Keratinocyte (primary cell): ENCODE measurements around the gene MTFP1. TPM values are rescaled to one million over a fixed set of nuclear protein-coding genes. Genes with fewer than 3 reads are reported as not detected.
"Not testable (repeated sequence)": the region's sequence is repeated elsewhere in the genome, so short reads cannot be mapped to it uniquely, and the experiment has no call there.

Experiments
- DNase-seq: peaks from one replicate; pipeline ENCODE4 v3.0.0-alpha.2; 2011; ENCODE audit warnings: low read depth, missing footprints, low spot score
- FAIRE-seq: peaks from 2 replicates; lab custom pipeline; 2011; peaks lifted over from hg19 to GRCh38; lab: Jason Lieb, UNC
- H2AFZ ChIP-seq: 2 replicates; pipeline ENCODE4 v1.6.0; 2012; ENCODE audit warnings: low read length, control low read depth, inconsistent platforms; ENCODE audit not compliant: control insufficient read depth
- H3K27ac ChIP-seq: 2 replicates; pipeline ENCODE4 v1.5.1; 2011; ENCODE audit warnings: low read length; ENCODE audit not compliant: control insufficient read depth, insufficient read depth
- H3K27me3 ChIP-seq: 3 replicates; pipeline ENCODE4 v1.6.0; 2011; ENCODE audit warnings: low read length; ENCODE audit not compliant: control insufficient read depth, insufficient read depth; ENCODE audit errors: extremely low read depth
- H3K36me3 ChIP-seq, 2 experiments: 2 replicates in 1 of 2; 3 replicates in 1 of 2; pipeline ENCODE4 v1.5.1; 2011; ENCODE audit warnings: low read length in 2 of 2, mild to moderate bottlenecking in 1 of 2; ENCODE audit not compliant: control insufficient read depth in 2 of 2, insufficient read depth in 2 of 2; ENCODE audit errors: extremely low read depth in 1 of 2
- H3K4me1 ChIP-seq: 3 replicates; pipeline ENCODE4 v1.5.1; 2011; ENCODE audit warnings: low read length; ENCODE audit not compliant: control insufficient read depth, insufficient read depth; ENCODE audit errors: extremely low read depth
- H3K4me2 ChIP-seq: 3 replicates; pipeline ENCODE4 v1.6.0; 2011; ENCODE audit warnings: low read depth, low read length; ENCODE audit not compliant: control insufficient read depth, insufficient read depth; ENCODE audit errors: extremely low read depth
- H3K4me3 ChIP-seq, 3 experiments: fragments of 200-600 bp in 1 of 3; sonication (generic) in 1 of 3; 2 replicates in 2 of 3; 3 replicates in 1 of 3; pipeline ENCODE4 v1.5.1; 2011 to 2016; ENCODE audit warnings: low read length in 3 of 3, mild to moderate bottlenecking in 3 of 3, control low read depth in 2 of 3, inconsistent platforms in 1 of 3, low read depth in 1 of 3, mixed read lengths in 1 of 3, mixed run types in 1 of 3, moderate library complexity in 1 of 3; ENCODE audit not compliant: control insufficient read depth in 2 of 3, insufficient read depth in 2 of 3; ENCODE audit errors: extremely low read depth in 1 of 3
- H3K79me2 ChIP-seq: 2 replicates; pipeline ENCODE4 v1.6.0; 2012; ENCODE audit warnings: low read length; ENCODE audit not compliant: control insufficient read depth, insufficient read depth
- H3K9ac ChIP-seq: 3 replicates; pipeline ENCODE4 v1.6.0; 2011; ENCODE audit warnings: low read length; ENCODE audit not compliant: control insufficient read depth, insufficient read depth; ENCODE audit errors: extremely low read depth
- H3K9me1 ChIP-seq: 3 replicates; pipeline ENCODE4 v1.6.0; 2011; ENCODE audit warnings: low read length; ENCODE audit not compliant: control insufficient read depth, insufficient read depth; ENCODE audit errors: extremely low read depth
- H3K9me3 ChIP-seq: 2 replicates; pipeline ENCODE4 v1.5.1; 2012; ENCODE audit warnings: low read depth, low read length; ENCODE audit not compliant: control insufficient read depth
- H4K20me1 ChIP-seq: 3 replicates; pipeline ENCODE4 v1.6.0; 2011; ENCODE audit warnings: low read length; ENCODE audit not compliant: control insufficient read depth, insufficient read depth; ENCODE audit errors: extremely low read depth
- CTCF ChIP-seq, 3 experiments: IDR thresholded peaks in 1 of 3; conservative IDR thresholded peaks in 1 of 3; optimal IDR thresholded peaks in 1 of 3; 2 replicates in 2 of 3; 3 replicates in 1 of 3; pipeline versions ENCODE3 to v1.5.1; 2011; ENCODE audit warnings: low read length in 3 of 3, mild to moderate bottlenecking in 3 of 3, moderate library complexity in 2 of 3, control low read depth in 1 of 3, inconsistent platforms in 1 of 3; ENCODE audit not compliant: insufficient read depth in 2 of 3; ENCODE audit errors: extremely low read depth in 1 of 3
- EZH2 ChIP-seq: IDR thresholded peaks from one replicate; pipeline ENCODE4 v1.6.1; 2012; ENCODE audit warnings: inconsistent platforms, mild to moderate bottlenecking, low read length, moderate library complexity
- dilution Hi-C: fragments of 300-500 bp; cut with MboI; formaldehyde crosslinking; loops from one replicate; pipeline ENCODE4 v1.7.0; 2020; ENCODE audit warnings: low sequenced_read_pairs; ENCODE audit not compliant: extremely low pct_ligation_motif_present
- polyA plus RNA-seq, 5 experiments: library from polyadenylated mRNA; depleted of rRNA in 3 of 5; stranded (reverse) in 3 of 5; stranded (forward) in 1 of 5; unstranded in 1 of 5; fragments of >200 nt; gene quantifications; 1 replicate in 1 of 5; 2 replicates in 3 of 5; 3 replicates in 1 of 5; pipeline versions ENCODE4 v1.2.1 to v1.2.3, GENCODE V29; 2011 to 2012; ENCODE audit warnings: missing spikeins in 2 of 5, low read depth in 1 of 5, low replicate concordance in 1 of 5

MTFP1 gene
- polyA plus RNA-seq, 1 donor (not counting 4 experiments of a cell fraction or from before 2014, with no cell fraction given), result 8.4 TPM

- DNase-seq (no peak), FAIRE-seq (no peak)
- Histone ChIP-seq H3K36me3 (no peaks in the 10 kb centered on the region), H3K27me3 (no peaks in the 10 kb centered on the region), H2AFZ (no peak overlapping the region), H4K20me1 (no peaks in the 10 kb centered on the region), H3K4me3 (no peak overlapping the region), H3K9me3 (no peaks in the 10 kb centered on the region), H3K4me2 (no peak overlapping the region), H3K79me2 (no peaks in the 10 kb centered on the region), H3K27ac (no peak overlapping the region), H3K9me1 (no peaks in the 10 kb centered on the region), H3K9ac (no peak overlapping the region), H3K4me1 (peaks cover 6% of the 10 kb centered on the region)
- TF ChIP-seq EZH2, result no peak
- no peak for TF ChIP-seq CTCF (optimal IDR thresholded peaks at IDR 0.05 in 1 of 3, IDR thresholded peaks at IDR 0.05 in 1 of 3, conservative IDR thresholded peaks at IDR 0.05 in 1 of 3; ENCODE audit: extremely low read depth in 1 of 3, insufficient read depth in 2 of 3, low read length in 3 of 3)
- dilution Hi-C loops, result no loop called here
These were observed 22.1 kb downstream of the MTFP1 start for GRCh38 chr22:30447656-30448055.

GRCh38 chr22:30451488-30451887 lies 25.9 kb downstream of the MTFP1 start:
- H3K9me1 ChIP-seq, H2AFZ ChIP-seq, H3K9ac ChIP-seq, H3K79me2 ChIP-seq, DNase-seq, H3K27ac ChIP-seq, H3K4me1 ChIP-seq, H3K9me3 ChIP-seq, H3K4me3 ChIP-seq, H3K4me2 ChIP-seq, dilution Hi-C loops, FAIRE-seq, H3K27me3 ChIP-seq, H3K36me3 ChIP-seq, H4K20me1 ChIP-seq: not testable (repeated sequence)

DNA sequence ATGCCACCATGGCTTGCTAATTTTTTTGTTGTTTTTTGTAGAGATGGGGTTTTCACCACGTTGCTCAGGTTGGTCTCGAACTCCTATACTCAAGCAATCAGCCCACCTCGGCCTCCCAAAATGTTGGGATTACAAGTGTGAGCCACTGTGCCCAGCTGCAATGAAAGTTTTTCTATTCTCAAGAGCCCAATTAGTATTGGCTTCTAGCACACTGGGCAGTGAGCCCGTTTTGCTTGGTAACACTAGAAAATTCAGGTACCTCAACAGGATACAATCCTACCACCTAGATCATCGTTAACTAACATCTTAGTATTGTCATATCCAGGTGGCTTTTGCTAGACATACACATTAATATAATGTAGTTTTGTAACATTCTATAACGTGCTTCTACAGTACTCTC lies 27.3 kb downstream of the MTFP1 start:
- Histone ChIP-seq H3K9me3 (no peaks in the 10 kb centered on the region), H4K20me1 (no peaks in the 10 kb centered on the region), H3K36me3 (no peaks in the 10 kb centered on the region), H3K27me3 (no peaks in the 10 kb centered on the region), H3K9ac (no peak overlapping the region), H3K4me2 (no peak overlapping the region), H3K27ac (no peak overlapping the region), H2AFZ (no peak overlapping the region), H3K4me3 (no peak overlapping the region), H3K79me2 (no peaks in the 10 kb centered on the region), H3K4me1 (no peaks in the 10 kb centered on the region), H3K9me1 (no peaks in the 10 kb centered on the region)
- DNase-seq (no peak), FAIRE-seq (no peak)
- no peak for TF ChIP-seq CTCF (optimal IDR thresholded peaks at IDR 0.05 in 1 of 3, IDR thresholded peaks at IDR 0.05 in 1 of 3, conservative IDR thresholded peaks at IDR 0.05 in 1 of 3; ENCODE audit: extremely low read depth in 1 of 3, insufficient read depth in 2 of 3, low read length in 3 of 3)
- TF ChIP-seq EZH2, result no peak
- dilution Hi-C loops, result no loop called here
